ENCODE measurements around the gene CFAP126. TPM values are rescaled to one million over a fixed set of nuclear protein-coding genes. Genes with fewer than 3 reads are reported as not detected.
A peak's percentile ranks its signal among the peaks of the same experiment; 100 is the strongest.
"Not testable (repeated sequence)": the region's sequence is repeated elsewhere in the genome, so short reads cannot be mapped to it uniquely, and the experiment has no call there.

CFAP126 gene
- total RNA-seq, 1 experiment from 2014 or later = not detected

GRCh38 chr1:161407451-161407985, 39.8 kb upstream of the CFAP126 start:
- H3K27ac ChIP-seq (ENCODE audit: insufficient read length, low read depth, low read length) = no peak overlapping the region
- no peak overlapping the region for H2BK120ac ChIP-seq (ENCODE audit: low read depth, low read length, poor library complexity, severe bottlenecking)
- no peaks in the 10 kb centered on the region for H4K20me1 ChIP-seq (ENCODE audit: control insufficient read depth, insufficient read depth, insufficient read length)
- DNase-seq = no peak
- H2BK15ac ChIP-seq (ENCODE audit: low read depth, low read length) = no peak overlapping the region
- H3K23ac ChIP-seq (ENCODE audit: insufficient read length, low read depth, low read length) = no peak overlapping the region
- no peak overlapping the region for H3K14ac ChIP-seq (ENCODE audit: insufficient read depth, low read length)
- H2BK12ac ChIP-seq (ENCODE audit: insufficient read length, low read depth, low read length) = no peak overlapping the region
- H2AK5ac ChIP-seq (ENCODE audit: insufficient read length, low read length) = no peak overlapping the region
- H3K27me3 ChIP-seq (ENCODE audit: insufficient read depth, low read length) = no peaks in the 10 kb centered on the region
- no peak overlapping the region for H2AFZ ChIP-seq (ENCODE audit: low read length)
- no peak overlapping the region for H4K8ac ChIP-seq (replicated peaks; ENCODE audit: insufficient read length, low read depth, low read length)
- H3K4me1 Mint-ChIP-seq = peaks cover 29 to 30% of the 10 kb centered on the region in 2 experiments
- no peak overlapping the region for H2BK5ac ChIP-seq (ENCODE audit: insufficient read length, low read length)
- H3K27me3 Mint-ChIP-seq (ENCODE audit: low read depth) = peaks cover 9% of the 10 kb centered on the region
- no peaks in the 10 kb centered on the region for H3K9me3 ChIP-seq (ENCODE audit: control insufficient read depth, low read depth, low read length)
- no peak overlapping the region for H2BK20ac ChIP-seq (ENCODE audit: low read depth, low read length, poor library complexity, severe bottlenecking)
- peak overlapping the region; percentile 11 for H3K4me2 ChIP-seq (ENCODE audit: insufficient read depth, insufficient read length, low read length)
- H3K9ac ChIP-seq (ENCODE audit: extremely low read depth, insufficient read length, low read length) = no peak overlapping the region
- no peak overlapping the region for H3K4ac ChIP-seq (ENCODE audit: low read depth, low read length)
- no peak overlapping the region for H3T11ph ChIP-seq (ENCODE audit: low read length)
- H3K4me3 Mint-ChIP-seq = peak overlapping the region in 1 of 2 experiments; percentile 6; a peak in 1 of 5 replicates
- H4K91ac ChIP-seq (ENCODE audit: insufficient read length, low read depth, low read length) = no peak overlapping the region
- H3K9me3 Mint-ChIP-seq = peaks cover 9 to 11% of the 10 kb centered on the region in 2 experiments; a peak in 4 of 5 replicates
- H4K5ac ChIP-seq (ENCODE audit: insufficient read length, low read depth, low read length) = no peak overlapping the region
- no peak overlapping the region for H3K18ac ChIP-seq (ENCODE audit: insufficient read length, low read depth, low read length)
- H3K27ac Mint-ChIP-seq = peak overlapping the region in 1 of 3 experiments; percentile 17; a peak in 3 of 7 replicates
- TF ChIP-seq, protein P1, sequence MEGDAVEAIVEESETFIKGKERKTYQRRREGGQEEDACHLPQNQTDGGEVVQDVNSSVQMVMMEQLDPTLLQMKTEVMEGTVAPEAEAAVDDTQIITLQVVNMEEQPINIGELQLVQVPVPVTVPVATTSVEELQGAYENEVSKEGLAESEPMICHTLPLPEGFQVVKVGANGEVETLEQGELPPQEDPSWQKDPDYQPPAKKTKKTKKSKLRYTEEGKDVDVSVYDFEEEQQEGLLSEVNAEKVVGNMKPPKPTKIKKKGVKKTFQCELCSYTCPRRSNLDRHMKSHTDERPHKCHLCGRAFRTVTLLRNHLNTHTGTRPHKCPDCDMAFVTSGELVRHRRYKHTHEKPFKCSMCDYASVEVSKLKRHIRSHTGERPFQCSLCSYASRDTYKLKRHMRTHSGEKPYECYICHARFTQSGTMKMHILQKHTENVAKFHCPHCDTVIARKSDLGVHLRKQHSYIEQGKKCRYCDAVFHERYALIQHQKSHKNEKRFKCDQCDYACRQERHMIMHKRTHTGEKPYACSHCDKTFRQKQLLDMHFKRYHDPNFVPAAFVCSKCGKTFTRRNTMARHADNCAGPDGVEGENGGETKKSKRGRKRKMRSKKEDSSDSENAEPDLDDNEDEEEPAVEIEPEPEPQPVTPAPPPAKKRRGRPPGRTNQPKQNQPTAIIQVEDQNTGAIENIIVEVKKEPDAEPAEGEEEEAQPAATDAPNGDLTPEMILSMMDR (conservative IDR thresholded peaks at IDR 0.05) = no peak
- H3K79me1 ChIP-seq (ENCODE audit: insufficient read depth, low read depth, low read length, poor library complexity, severe bottlenecking) = no peaks in the 10 kb centered on the region
- peaks cover 3 to 10% (median 4%) of the 10 kb centered on the region in 3 experiments; a peak in 6 of 7 replicates for H3K36me3 Mint-ChIP-seq (ENCODE audit: insufficient read depth in 1 of 3, low read depth in 3 of 3)
- H3K23me2 ChIP-seq (ENCODE audit: insufficient read length, low read depth, low read length, poor library complexity, severe bottlenecking) = no peaks in the 10 kb centered on the region
- no peaks in the 10 kb centered on the region for H3K79me2 ChIP-seq (ENCODE audit: insufficient read depth, low read length)
- WGBS (ENCODE audit: extremely low coverage, insufficient read length, low lambda C conversion rate) = no CpG with 5 or more reads among the region's 6 CpGs
- H3K56ac ChIP-seq (ENCODE audit: insufficient read length, low read depth, low read length) = no peak overlapping the region
- peaks cover 4% of the 10 kb centered on the region; the same call in 1 of the 2 replicates for H3K4me1 ChIP-seq (ENCODE audit: insufficient read depth, low read length)

DNA sequence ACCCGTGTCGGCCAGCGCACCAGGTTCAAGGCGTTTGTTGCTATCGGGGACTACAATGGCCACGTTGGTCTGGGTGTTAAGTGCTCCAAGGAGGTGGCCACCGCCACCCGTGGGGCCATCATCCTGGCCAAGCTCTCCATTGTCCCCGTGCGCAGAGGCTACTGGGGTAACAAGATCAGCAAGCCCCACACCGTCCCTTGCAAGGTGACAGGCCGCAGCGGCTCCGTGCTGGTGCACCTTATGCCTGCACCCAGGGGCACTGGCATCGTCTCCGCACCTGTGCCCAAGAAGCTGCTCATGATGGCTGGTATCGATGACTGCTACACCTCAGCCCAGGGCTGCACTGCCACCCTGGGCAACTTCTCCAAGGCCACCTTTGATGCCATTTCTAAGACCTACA, 38.9 kb upstream of the CFAP126 start:
- H3K56ac ChIP-seq (ENCODE audit: insufficient read length, low read depth, low read length); H2AK5ac ChIP-seq (ENCODE audit: insufficient read length, low read length); H3K27me3 ChIP-seq (ENCODE audit: insufficient read depth, low read length); H2BK15ac ChIP-seq (ENCODE audit: low read depth, low read length); H3K23ac ChIP-seq (ENCODE audit: insufficient read length, low read depth, low read length); H4K5ac ChIP-seq (ENCODE audit: insufficient read length, low read depth, low read length); H2AFZ ChIP-seq (ENCODE audit: low read length); H3K9me3 ChIP-seq (ENCODE audit: control insufficient read depth, low read depth, low read length); H3K79me1 ChIP-seq (ENCODE audit: insufficient read depth, low read depth, low read length, poor library complexity, severe bottlenecking); H3K27ac ChIP-seq (ENCODE audit: insufficient read length, low read depth, low read length); H3K23me2 ChIP-seq (ENCODE audit: insufficient read length, low read depth, low read length, poor library complexity, severe bottlenecking); DNase-seq; H4K20me1 ChIP-seq (ENCODE audit: control insufficient read depth, insufficient read depth, insufficient read length); H3K4me1 ChIP-seq (ENCODE audit: insufficient read depth, low read length); H3K79me2 ChIP-seq (ENCODE audit: insufficient read depth, low read length); H3K9ac ChIP-seq (ENCODE audit: extremely low read depth, insufficient read length, low read length); H2BK120ac ChIP-seq (ENCODE audit: low read depth, low read length, poor library complexity, severe bottlenecking); H3K36me3 Mint-ChIP-seq (ENCODE audit: insufficient read depth in 1 of 3, low read depth in 3 of 3); H3T11ph ChIP-seq (ENCODE audit: low read length); H4K8ac ChIP-seq (replicated peaks; ENCODE audit: insufficient read length, low read depth, low read length); H4K91ac ChIP-seq (ENCODE audit: insufficient read length, low read depth, low read length); H2BK12ac ChIP-seq (ENCODE audit: insufficient read length, low read depth, low read length); H3K14ac ChIP-seq (ENCODE audit: insufficient read depth, low read length); H3K27me3 Mint-ChIP-seq (ENCODE audit: low read depth); H3K4me2 ChIP-seq (ENCODE audit: insufficient read depth, insufficient read length, low read length); H3K4ac ChIP-seq (ENCODE audit: low read depth, low read length); H3K18ac ChIP-seq (ENCODE audit: insufficient read length, low read depth, low read length); H3K4me3 Mint-ChIP-seq; H2BK20ac ChIP-seq (ENCODE audit: low read depth, low read length, poor library complexity, severe bottlenecking); H3K27ac Mint-ChIP-seq; H2BK5ac ChIP-seq (ENCODE audit: insufficient read length, low read length): not testable (repeated sequence)
- WGBS (ENCODE audit: extremely low coverage, insufficient read length, low lambda C conversion rate) = no CpG with 5 or more reads among the region's 17 CpGs
- Mint-ChIP-seq H3K4me1 (peaks cover 29 to 30% of the 10 kb centered on the region in 2 experiments), H3K9me3 (peaks cover 9 to 11% of the 10 kb centered on the region in 2 experiments; a peak in 4 of 5 replicates)

All from H9 (cell line).